Esophagus muscularis mucosa (tissue), 4 donors: Measurements from ENCODE around the gene DUSP10. TPM values are rescaled to one million over a fixed set of nuclear protein-coding genes. Genes with fewer than 3 reads are reported as not detected.

ENCODE experiments used
- DNase-seq: peaks from one replicate; pipeline ENCODE4 v3.0.0-alpha.2; 2017; ENCODE audit errors: extremely low spot score
- H3K27ac ChIP-seq, 4 donors: fragments of 200-600 bp; sonication (generic); replicated peaks in 1 of 4; 1 replicate in 3 of 4; 2 replicates in 1 of 4; pipeline ENCODE4 v1.5.1; 2016 to 2019; ENCODE audit warnings: mild to moderate bottlenecking in 1 of 4
- H3K27me3 ChIP-seq, 4 donors: fragments of 200-600 bp; sonication (generic); one replicate each; pipeline versions ENCODE4 v1.5.1 to v1.6.0; 2016 to 2019
- H3K36me3 ChIP-seq, 4 donors: fragments of 200-600 bp; sonication (generic); one replicate each; pipeline ENCODE4 v1.5.1; 2016 to 2019
- H3K4me1 ChIP-seq, 4 donors: fragments of 200-600 bp; sonication (generic); one replicate each; pipeline ENCODE4 v1.5.1; 2016 to 2019
- H3K4me3 ChIP-seq, 4 donors: fragments of 200-600 bp; sonication (generic); 1 replicate in 2 of 4; 2 replicates in 2 of 4; pipeline ENCODE4 v1.5.1; 2016 to 2019; ENCODE audit warnings: mild to moderate bottlenecking in 4 of 4, moderate library complexity in 1 of 4
- H3K9me3 ChIP-seq, 4 donors: fragments of 200-600 bp; sonication (generic); 1 replicate in 3 of 4; 2 replicates in 1 of 4; pipeline ENCODE4 v1.5.1; 2016 to 2019
- EP300 ChIP-seq: sonication (generic); formaldehyde crosslinking; IDR thresholded peaks from one replicate; pipeline ENCODE4 v1.6.1; 2017; ENCODE audit warnings: antibody characterized with exemption
- POLR2A ChIP-seq: fragments of 450-650 bp; IDR thresholded peaks from one replicate; pipeline ENCODE4 v1.6.1; 2017; ENCODE audit warnings: antibody characterized with exemption, moderate library complexity, mild to moderate bottlenecking, low read depth
- POLR2AphosphoS5 ChIP-seq, 2 donors: sonication (generic); formaldehyde crosslinking; IDR thresholded peaks; one replicate each; pipeline ENCODE4 v1.6.1; 2017; ENCODE audit warnings: antibody characterized with exemption in 2 of 2
- WGBS: methylation state at CpG from one replicate; pipeline ENCODE4 v1.1.5; 2018; 5-methylcytosine and 5-hydroxymethylcytosine counted together
- intact Hi-C: fragments of 100-400 bp; cut with DNase I; formaldehyde crosslinking; loops from one replicate; pipeline ENCODE4 v1.15.1; 2023
- total RNA-seq, 4 donors: library from RNA; depleted of rRNA; stranded (reverse); fragments of >200 nt; gene quantifications; one replicate each; pipeline versions ENCODE4 v1.1.0 to v1.2.1, GENCODE V29; 2016
- TF ChIP-seq, protein P1 (sequence below), 3 experiments: fragments of 200-600 bp in 2 of 3; fragments of 450-650 bp in 1 of 3; sonication (generic) in 2 of 3; IDR thresholded peaks; one replicate each; pipeline ENCODE4 v1.5.1; 2017 to 2019; ENCODE audit warnings: antibody characterized with exemption in 3 of 3, mild to moderate bottlenecking in 2 of 3, moderate library complexity in 1 of 3

The DUSP10 gene
- total RNA-seq, 4 donors from 2014 or later = 5.5 to 13.1 (median 8.6) TPM

DNA sequence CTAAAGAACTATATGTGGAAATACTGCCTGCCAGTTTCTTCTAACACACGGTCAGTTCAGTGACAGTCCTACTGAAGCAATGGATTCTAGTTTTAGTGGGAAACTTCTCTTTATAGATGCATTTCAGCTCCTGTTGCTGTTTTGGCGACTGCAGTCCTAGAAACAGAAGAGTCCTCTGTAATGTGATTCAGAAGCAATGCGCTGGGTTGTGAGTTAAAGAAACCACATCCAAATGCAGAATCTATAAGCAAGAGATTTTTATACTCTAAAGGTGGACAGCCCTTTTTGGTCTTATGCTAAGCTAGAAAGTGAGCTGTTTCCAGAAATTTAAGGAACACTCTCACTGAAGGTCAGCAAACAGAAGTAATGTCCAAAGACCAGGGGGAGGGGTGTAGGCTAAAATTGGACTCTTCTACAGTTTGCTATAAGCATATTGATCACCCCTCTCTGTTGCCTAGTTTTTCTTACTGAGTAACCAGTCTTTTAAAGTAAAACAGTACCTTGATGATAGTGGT, 30.8 kb downstream of the DUSP10 start:
- WGBS = 10% methylated on average over 3 of the region's 3 CpGs
- intact Hi-C loops = no loop called here
- TF ChIP-seq, protein P1, sequence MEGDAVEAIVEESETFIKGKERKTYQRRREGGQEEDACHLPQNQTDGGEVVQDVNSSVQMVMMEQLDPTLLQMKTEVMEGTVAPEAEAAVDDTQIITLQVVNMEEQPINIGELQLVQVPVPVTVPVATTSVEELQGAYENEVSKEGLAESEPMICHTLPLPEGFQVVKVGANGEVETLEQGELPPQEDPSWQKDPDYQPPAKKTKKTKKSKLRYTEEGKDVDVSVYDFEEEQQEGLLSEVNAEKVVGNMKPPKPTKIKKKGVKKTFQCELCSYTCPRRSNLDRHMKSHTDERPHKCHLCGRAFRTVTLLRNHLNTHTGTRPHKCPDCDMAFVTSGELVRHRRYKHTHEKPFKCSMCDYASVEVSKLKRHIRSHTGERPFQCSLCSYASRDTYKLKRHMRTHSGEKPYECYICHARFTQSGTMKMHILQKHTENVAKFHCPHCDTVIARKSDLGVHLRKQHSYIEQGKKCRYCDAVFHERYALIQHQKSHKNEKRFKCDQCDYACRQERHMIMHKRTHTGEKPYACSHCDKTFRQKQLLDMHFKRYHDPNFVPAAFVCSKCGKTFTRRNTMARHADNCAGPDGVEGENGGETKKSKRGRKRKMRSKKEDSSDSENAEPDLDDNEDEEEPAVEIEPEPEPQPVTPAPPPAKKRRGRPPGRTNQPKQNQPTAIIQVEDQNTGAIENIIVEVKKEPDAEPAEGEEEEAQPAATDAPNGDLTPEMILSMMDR (IDR thresholded peaks at IDR 0.05) = no peak
- TF ChIP-seq POLR2AphosphoS5 (IDR thresholded peaks at IDR 0.05) (no peak), EP300 (no peak), POLR2A (no peak)
- Histone ChIP-seq H3K4me1 (peaks cover 23 to 89% (median 88%) of the 10 kb centered on the region in 4 donors), H3K27me3 (no peaks in the 10 kb centered on the region), H3K4me3 (no peak overlapping the region), H3K36me3 (peaks cover 0 to 2% (median under 1%) of the 10 kb centered on the region in 4 donors), H3K9me3 (no peaks in the 10 kb centered on the region), H3K27ac (peak overlapping the region; percentile 53 to 77 (median 76))
- no peak for DNase-seq

DNA sequence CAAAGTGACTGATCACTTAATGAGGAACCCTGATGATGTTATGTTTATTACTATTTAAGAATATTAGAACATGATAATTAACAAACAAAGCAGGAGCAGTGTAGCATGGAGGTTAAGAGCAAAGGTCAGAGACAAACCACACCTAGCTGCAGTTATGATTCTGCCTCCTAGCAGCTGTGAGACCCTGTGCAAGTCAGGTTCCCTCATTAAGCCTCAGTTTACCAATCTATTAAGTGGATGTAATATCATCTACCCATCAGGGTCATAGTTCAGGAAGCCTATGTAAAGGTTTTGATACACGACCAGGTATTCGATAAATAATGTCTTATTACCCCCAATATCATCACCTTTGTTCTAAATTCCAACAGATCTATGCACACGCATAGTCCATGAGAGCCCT, 32.0 kb downstream of the DUSP10 start:
- H3K9me3 ChIP-seq = no peaks in the 10 kb centered on the region
- H3K36me3 ChIP-seq = peaks cover 0 to 12% (median 8%) of the 10 kb centered on the region in 4 donors
- peak overlapping the region; percentile 74 to 77 (median 76) for H3K27ac ChIP-seq
- H3K4me1 ChIP-seq = peaks cover 23 to 82% (median 78%) of the 10 kb centered on the region in 4 donors
- WGBS = 88% methylated on average over 3 of the region's 3 CpGs
- no peaks in the 10 kb centered on the region for H3K27me3 ChIP-seq
- no peak overlapping the region for H3K4me3 ChIP-seq
- TF ChIP-seq POLR2A (no peak), POLR2AphosphoS5 (IDR thresholded peaks at IDR 0.05) (no peak), EP300 (no peak)
- TF ChIP-seq, protein P1 (IDR thresholded peaks at IDR 0.05) = no peak
- no peak for DNase-seq
- intact Hi-C loops = no loop called here

DNA sequence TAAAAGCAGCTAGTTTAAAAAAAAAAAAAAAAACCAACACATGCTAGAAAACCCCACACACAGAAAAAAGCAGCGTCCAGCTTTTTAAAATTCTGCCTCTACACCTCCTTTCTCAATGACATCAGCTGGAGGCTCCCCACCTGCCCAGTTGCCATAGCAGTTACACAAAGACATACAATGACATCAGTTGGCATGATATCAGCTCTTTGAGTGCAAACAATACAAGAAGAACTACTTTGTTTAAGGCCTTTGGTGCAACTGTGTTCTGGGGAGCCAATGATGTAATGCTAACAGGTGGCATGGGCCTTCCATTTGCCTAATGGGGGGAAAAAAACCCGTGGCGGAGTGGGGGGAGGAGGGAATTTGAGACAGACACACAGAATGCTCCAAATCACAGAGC, 32.9 kb downstream of the DUSP10 start:
- H3K9me3 ChIP-seq = no peaks in the 10 kb centered on the region
- no peak overlapping the region for H3K4me3 ChIP-seq
- intact Hi-C loops = no loop called here
- H3K36me3 ChIP-seq = peaks cover 0 to 12% (median 8%) of the 10 kb centered on the region in 4 donors
- DNase-seq = no peak
- WGBS = 13% methylated on average over 3 of the region's 3 CpGs
- H3K27me3 ChIP-seq = no peaks in the 10 kb centered on the region
- H3K27ac ChIP-seq = peak overlapping the region; percentile 74 to 77 (median 76)
- peaks cover 23 to 82% (median 79%) of the 10 kb centered on the region in 4 donors for H3K4me1 ChIP-seq
- TF ChIP-seq, protein P1 (IDR thresholded peaks at IDR 0.05) = no peak
- TF ChIP-seq POLR2AphosphoS5 (IDR thresholded peaks at IDR 0.05) = peak; percentile 72
- TF ChIP-seq EP300 = peak; percentile 27

DNA sequence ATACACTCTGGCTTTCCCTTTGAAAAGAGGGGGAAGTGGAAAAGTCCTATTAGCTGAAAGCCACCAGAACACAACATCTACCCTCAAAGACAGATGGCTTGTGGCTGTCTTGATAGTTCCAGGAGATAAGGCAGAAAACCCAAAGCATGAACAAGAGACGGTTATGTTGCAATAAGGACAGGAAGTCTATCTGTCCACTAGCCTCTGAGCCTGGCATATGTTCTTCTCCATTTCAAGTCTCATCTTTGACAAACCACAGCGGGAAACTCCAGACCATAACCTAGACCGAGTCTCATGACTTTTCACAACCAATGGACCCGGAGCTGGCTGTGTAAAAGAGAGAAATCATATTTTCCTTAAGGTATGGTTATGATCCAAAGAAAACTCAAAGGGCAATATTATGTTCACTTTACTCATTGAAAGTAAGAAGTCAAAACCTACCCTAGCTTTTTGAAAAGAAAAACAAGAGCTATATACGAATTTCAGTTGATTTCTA, 33.8 kb downstream of the DUSP10 start:
- 69% methylated on average over 5 of the region's 5 CpGs for WGBS
- TF ChIP-seq, protein P1 (IDR thresholded peaks at IDR 0.05) = no peak
- no peak for TF ChIP-seq EP300
- TF ChIP-seq POLR2AphosphoS5 (IDR thresholded peaks at IDR 0.05) = peak; percentile 22 to 46
- TF ChIP-seq POLR2A = no peak
- Histone ChIP-seq H3K36me3 (peaks cover 0 to 12% (median 8%) of the 10 kb centered on the region in 4 donors), H3K27me3 (no peaks in the 10 kb centered on the region), H3K9me3 (no peaks in the 10 kb centered on the region), H3K4me1 (peaks cover 23 to 86% (median 81%) of the 10 kb centered on the region in 4 donors), H3K4me3 (no peak overlapping the region), H3K27ac (peak overlapping the region; percentile 74 to 77 (median 76))
- intact Hi-C loops = no loop called here
- no peak for DNase-seq
